ENCODE data around the gene AGXT. TPM values are rescaled to one million over a fixed set of nuclear protein-coding genes. Genes with fewer than 3 reads are reported as not detected.

AGXT gene
- total RNA-seq, 1 experiment from 2014 or later = 0.34 TPM

DNA sequence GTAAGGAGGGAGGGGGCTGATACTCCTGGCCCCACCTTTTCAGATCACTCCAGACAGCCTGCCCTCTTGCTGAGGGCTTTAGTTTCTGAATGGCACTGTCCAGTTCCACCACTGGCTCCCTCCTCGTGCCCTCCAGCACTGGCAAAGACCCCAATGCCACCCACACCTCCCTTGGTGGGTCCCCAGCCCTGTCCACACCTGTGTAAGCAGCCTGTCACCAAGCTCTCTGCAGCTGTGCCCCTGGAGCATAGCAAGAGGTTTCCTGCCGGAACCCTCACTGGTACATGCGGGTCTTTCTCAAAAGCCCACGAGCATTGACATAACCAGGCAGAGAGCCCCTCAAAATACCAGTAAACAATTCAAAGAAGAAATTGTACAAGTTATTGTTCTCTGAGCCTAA is 31.0 kb upstream of the AGXT start:
- DNase-seq (ENCODE audit: low read depth, low spot score) = no peak
- BruUV-seq (replicated peaks) = no TSS peak
- POLR2A ChIA-PET = no interaction called here

More for the DNA sequence above, 31.0 kb upstream of the AGXT start:
- Histone ChIP-seq H3K27me3 (ENCODE audit: insufficient read depth, low read length) (0 out of 2 replicates have a peak, but pooled peaks cover 2% of the 10 kb centered on the region), H3K4me2 (ENCODE audit: low read length) (no peak overlapping the region), H3K36me3 (ENCODE audit: control insufficient read depth in 1 of 2, insufficient read depth in 2 of 2, low read length in 2 of 2) (no peaks in the 10 kb centered on the region), H3K79me2 (ENCODE audit: insufficient read depth, low read length) (no peaks in the 10 kb centered on the region), H3K4me3 (replicated peaks in 1 of 2; ENCODE audit: low read depth in 1 of 2, low read length in 2 of 2) (no peak overlapping the region), H3K27ac (ENCODE audit: low read depth, low read length) (no peak overlapping the region), H2AFZ (ENCODE audit: low read depth, low read length, poor library complexity, severe bottlenecking) (no peak overlapping the region), H3K9me2 (ENCODE audit: insufficient read depth) (no peaks in the 10 kb centered on the region), H4K20me1 (ENCODE audit: insufficient read depth) (no peaks in the 10 kb centered on the region), H3K4me1 (ENCODE audit: control insufficient read depth in 1 of 2, insufficient read depth in 2 of 2, low read length in 2 of 2) (no peaks in the 10 kb centered on the region), H3K9me3 (ENCODE audit: control insufficient read depth in 1 of 2, insufficient read depth in 1 of 2, low read depth in 1 of 2, low read length in 2 of 2) (no peaks in the 10 kb centered on the region), H3K9ac (ENCODE audit: low read length) (no peak overlapping the region)
- ChIA-PET CTCF (no interaction called here), RAD21 (ENCODE audit: low non-redundant PET in 1 of 2, low total read pairs in 2 of 2, uncharacterized antibody in 2 of 2, unreplicated experiment in 2 of 2) (no interaction called here)
- no peak for ATAC-seq
- intact Hi-C loops (cut with micrococcal nuclease) = loop anchor here (10.0 kb wide), 1 partner anchor 173 kb away; no protein-coding TSS in a partner anchor
- TF ChIP-seq FOSL1 (IDR thresholded peaks at IDR 0.05; ENCODE audit: low read depth) (no peak), SP1 (IDR thresholded peaks at IDR 0.05; ENCODE audit: low read depth) (no peak), TCF7L2 (IDR thresholded peaks at IDR 0.05; ENCODE audit: borderline replicate concordance, extremely low read depth, insufficient read depth, insufficient read length) (no peak), SRF (IDR thresholded peaks at IDR 0.05; ENCODE audit: low read depth) (no peak), RAD21 (IDR thresholded peaks at IDR 0.05; ENCODE audit: low read depth) (no peak), ZFX (IDR thresholded peaks at IDR 0.05) (no peak)
- TF ChIP-seq, protein P1, sequence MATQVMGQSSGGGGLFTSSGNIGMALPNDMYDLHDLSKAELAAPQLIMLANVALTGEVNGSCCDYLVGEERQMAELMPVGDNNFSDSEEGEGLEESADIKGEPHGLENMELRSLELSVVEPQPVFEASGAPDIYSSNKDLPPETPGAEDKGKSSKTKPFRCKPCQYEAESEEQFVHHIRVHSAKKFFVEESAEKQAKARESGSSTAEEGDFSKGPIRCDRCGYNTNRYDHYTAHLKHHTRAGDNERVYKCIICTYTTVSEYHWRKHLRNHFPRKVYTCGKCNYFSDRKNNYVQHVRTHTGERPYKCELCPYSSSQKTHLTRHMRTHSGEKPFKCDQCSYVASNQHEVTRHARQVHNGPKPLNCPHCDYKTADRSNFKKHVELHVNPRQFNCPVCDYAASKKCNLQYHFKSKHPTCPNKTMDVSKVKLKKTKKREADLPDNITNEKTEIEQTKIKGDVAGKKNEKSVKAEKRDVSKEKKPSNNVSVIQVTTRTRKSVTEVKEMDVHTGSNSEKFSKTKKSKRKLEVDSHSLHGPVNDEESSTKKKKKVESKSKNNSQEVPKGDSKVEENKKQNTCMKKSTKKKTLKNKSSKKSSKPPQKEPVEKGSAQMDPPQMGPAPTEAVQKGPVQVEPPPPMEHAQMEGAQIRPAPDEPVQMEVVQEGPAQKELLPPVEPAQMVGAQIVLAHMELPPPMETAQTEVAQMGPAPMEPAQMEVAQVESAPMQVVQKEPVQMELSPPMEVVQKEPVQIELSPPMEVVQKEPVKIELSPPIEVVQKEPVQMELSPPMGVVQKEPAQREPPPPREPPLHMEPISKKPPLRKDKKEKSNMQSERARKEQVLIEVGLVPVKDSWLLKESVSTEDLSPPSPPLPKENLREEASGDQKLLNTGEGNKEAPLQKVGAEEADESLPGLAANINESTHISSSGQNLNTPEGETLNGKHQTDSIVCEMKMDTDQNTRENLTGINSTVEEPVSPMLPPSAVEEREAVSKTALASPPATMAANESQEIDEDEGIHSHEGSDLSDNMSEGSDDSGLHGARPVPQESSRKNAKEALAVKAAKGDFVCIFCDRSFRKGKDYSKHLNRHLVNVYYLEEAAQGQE (IDR thresholded peaks at IDR 0.05; ENCODE audit: low read depth) = no peak
